Measurements from ENCODE around the gene MAP3K4. TPM values are rescaled to one million over a fixed set of nuclear protein-coding genes. Genes with fewer than 3 reads are reported as not detected.

MAP3K4 gene
- total RNA-seq: 19.4 and 22.6 TPM in 2 replicates

GRCh38 chr6:160991406-160992060, at the start of gene MAP3K4:
TSS of gene MAP3K4 (plus strand) at chr6:160991769. CDS start at chr6:160991932, 163 bp downstream.

